ENCODE data around the gene RBFOX2.
A peak's percentile ranks its signal among the peaks of the same experiment; 100 is the strongest.
"Not testable (repeated sequence)": the region's sequence is repeated elsewhere in the genome, so short reads cannot be mapped to it uniquely, and the experiment has no call there.

RBFOX2 gene, protein sequence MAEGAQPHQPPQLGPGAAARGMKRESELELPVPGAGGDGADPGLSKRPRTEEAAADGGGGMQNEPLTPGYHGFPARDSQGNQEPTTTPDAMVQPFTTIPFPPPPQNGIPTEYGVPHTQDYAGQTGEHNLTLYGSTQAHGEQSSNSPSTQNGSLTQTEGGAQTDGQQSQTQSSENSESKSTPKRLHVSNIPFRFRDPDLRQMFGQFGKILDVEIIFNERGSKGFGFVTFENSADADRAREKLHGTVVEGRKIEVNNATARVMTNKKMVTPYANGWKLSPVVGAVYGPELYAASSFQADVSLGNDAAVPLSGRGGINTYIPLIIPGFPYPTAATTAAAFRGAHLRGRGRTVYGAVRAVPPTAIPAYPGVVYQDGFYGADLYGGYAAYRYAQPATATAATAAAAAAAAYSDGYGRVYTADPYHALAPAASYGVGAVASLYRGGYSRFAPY

DNA sequence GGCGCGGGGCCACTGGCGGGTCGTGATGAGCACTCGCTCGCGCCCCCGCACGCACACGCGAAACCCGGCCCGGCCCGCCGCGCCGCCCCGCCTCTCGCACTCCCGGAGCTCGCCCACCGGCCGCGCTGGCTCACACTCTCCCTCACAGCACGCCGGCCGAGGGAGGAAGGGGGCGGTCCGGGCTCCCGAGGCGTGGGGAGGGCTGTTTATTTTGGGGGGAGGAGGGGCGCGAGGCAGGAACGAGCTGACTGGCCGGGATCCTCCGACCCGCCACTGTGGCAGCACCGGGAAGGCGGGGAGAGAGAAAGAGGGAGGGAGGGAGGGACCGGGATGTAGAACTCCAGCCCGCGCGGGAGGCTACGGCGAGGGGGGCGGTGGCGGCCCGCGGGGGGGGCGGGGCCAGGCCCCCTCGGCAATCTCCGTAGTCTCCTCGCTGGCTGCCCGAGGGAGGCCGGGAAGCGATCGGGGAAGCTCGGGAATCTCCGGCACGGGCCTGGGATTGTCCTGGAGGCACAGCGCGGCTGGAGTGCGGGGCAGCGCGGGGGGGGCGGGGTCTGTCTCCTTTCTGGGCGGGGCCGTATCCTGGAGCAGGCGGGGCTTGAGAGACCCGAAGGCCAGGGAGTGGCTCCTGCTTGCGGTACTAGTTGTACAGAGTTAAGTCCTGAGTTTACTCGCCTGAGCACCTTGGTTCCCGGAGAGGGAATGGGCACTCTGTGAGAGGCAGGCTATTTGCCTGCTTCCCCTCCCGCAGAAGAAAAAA lies at the start of gene RBFOX2:
Gene RBFOX2, minus strand, starts transcription at position 179 of the 760 bp plus-strand sequence. CDS start 399 bp downstream, outside the sequence.
- Mint-ChIP-seq H3K27me3 (peaks cover 2% of the 10 kb centered on the region), H3K9me3 (no peaks in the 10 kb centered on the region), H3K4me3 (peak within 1 kb of the TSS; percentile 92), H3K4me1 (peaks cover 16% of the 10 kb centered on the region), H3K27ac (peak within 1 kb of the TSS; percentile 76), H3K36me3 (no peaks in the 10 kb centered on the region)

DNA sequence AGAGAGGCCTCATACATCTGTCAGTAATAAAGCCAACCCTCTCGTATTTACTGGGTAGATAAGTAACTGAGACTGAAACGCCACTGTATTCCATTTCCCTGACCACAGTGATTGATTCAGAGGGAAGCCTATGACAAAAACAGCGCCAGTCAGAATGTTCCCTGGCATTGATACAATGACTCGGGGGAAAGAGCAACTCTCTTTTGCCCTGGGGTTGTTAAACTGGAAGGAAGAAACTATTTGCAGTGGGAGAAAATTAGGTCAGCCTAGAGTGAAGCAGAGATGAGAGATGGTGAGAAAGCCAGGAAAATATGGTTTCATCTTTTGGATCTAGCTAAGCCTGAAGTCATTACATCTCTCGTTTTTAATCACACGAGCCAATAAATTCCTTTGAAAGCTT lies 48.6 kb upstream of the RBFOX2 start:
- H3K36me3 Mint-ChIP-seq, result no peaks in the 10 kb centered on the region

DNA sequence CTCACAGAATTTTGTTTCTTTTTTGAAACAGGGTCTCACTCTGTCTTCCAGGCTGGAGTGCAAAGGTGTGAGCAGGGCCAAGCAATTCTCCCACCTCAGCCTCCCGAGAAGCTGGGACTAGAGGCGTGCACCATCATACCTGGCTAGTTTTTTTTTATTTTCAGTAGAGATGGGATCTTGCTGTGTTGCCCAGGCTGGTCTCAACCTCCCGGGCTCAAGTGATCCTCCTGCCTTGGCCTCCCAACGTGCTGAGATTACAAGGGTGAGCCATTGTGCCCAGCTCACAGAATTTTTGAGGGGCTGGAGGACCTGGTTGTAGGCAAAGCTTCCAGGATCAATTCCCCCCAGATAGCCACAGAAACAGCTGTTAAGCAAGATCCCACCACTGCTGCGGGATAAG lies 47.1 kb upstream of the RBFOX2 start:
- no peak overlapping the region for H3K4me3 Mint-ChIP-seq
- H3K27ac Mint-ChIP-seq, result no peak overlapping the region
- no peaks in the 10 kb centered on the region for H3K9me3 Mint-ChIP-seq
- H3K4me1 Mint-ChIP-seq, result no peaks in the 10 kb centered on the region
- H3K27me3 Mint-ChIP-seq, result no peaks in the 10 kb centered on the region
- H3K36me3 Mint-ChIP-seq, result no peaks in the 10 kb centered on the region

More for the DNA sequence above, 48.6 kb upstream of the RBFOX2 start:
- Mint-ChIP-seq H3K4me3 (no peak overlapping the region), H3K27me3 (no peaks in the 10 kb centered on the region), H3K27ac (no peak overlapping the region), H3K4me1 (no peaks in the 10 kb centered on the region), H3K9me3 (no peaks in the 10 kb centered on the region)

DNA sequence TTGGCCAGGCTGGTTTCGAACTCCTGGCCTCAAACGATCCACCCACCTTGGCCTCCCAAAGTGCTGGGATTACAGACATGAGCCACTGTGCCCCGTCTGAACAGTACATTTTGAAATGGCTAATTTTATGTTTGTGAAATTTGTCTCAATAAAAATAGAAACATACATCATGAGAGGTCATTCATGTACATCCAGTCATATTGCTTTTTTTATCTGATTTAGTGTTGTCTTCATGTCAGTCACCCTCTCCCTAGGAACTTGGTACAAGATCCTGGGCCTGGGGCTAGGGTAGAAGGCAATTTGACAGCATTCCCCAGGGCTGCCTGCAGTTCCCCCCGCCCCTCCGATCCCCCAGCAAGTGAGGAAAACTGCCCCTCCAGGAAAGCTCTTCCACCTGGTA lies 46.6 kb upstream of the RBFOX2 start:
- H3K27ac Mint-ChIP-seq, result no peak overlapping the region
- H3K36me3 Mint-ChIP-seq, result no peaks in the 10 kb centered on the region
- H3K4me1 Mint-ChIP-seq, result no peaks in the 10 kb centered on the region
- H3K4me3 Mint-ChIP-seq, result no peak overlapping the region
- H3K9me3 Mint-ChIP-seq, result no peaks in the 10 kb centered on the region
- no peaks in the 10 kb centered on the region for H3K27me3 Mint-ChIP-seq

GRCh38 chr22:36073476-36073875 lies 44.9 kb upstream of the RBFOX2 start:
- no peaks in the 10 kb centered on the region for H3K9me3 Mint-ChIP-seq
- H3K27ac Mint-ChIP-seq, result no peak overlapping the region
- no peaks in the 10 kb centered on the region for H3K36me3 Mint-ChIP-seq
- no peaks in the 10 kb centered on the region for H3K4me1 Mint-ChIP-seq
- H3K27me3 Mint-ChIP-seq, result no peaks in the 10 kb centered on the region
- H3K4me3 Mint-ChIP-seq, result no peak overlapping the region

DNA sequence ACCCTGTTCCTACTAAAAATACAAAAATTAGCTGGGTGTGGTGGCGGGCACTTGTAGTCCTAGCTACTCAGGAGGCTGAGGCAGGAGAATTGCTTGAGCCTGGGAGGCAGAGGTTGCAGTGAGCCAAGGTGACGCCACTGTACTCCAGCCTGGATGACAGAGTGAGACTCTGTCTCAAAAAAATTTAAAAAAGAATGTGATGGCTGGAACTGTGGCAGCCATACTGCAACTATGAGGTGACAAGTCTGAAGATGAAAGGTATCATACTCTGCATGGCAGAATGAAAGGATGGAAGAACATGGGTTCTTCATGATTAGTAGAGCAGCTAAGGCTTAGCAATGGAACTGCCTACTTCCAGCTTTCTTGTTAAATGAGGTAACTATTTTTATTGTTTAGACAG lies 42.0 kb upstream of the RBFOX2 start:
- H3K4me1 Mint-ChIP-seq, H3K27ac Mint-ChIP-seq, H3K9me3 Mint-ChIP-seq, H3K36me3 Mint-ChIP-seq, H3K27me3 Mint-ChIP-seq, H3K4me3 Mint-ChIP-seq: not testable (repeated sequence)

- peaks cover 8% of the 10 kb centered on the region for H3K4me1 Mint-ChIP-seq
- no peak overlapping the region for H3K4me3 Mint-ChIP-seq
- no peaks in the 10 kb centered on the region for H3K36me3 Mint-ChIP-seq
- H3K27me3 Mint-ChIP-seq, result no peaks in the 10 kb centered on the region
- no peak overlapping the region for H3K27ac Mint-ChIP-seq
- H3K9me3 Mint-ChIP-seq, result no peaks in the 10 kb centered on the region
Observed at GRCh38 chr22:36069368-36069767, 40.7 kb upstream of the RBFOX2 start.

DNA sequence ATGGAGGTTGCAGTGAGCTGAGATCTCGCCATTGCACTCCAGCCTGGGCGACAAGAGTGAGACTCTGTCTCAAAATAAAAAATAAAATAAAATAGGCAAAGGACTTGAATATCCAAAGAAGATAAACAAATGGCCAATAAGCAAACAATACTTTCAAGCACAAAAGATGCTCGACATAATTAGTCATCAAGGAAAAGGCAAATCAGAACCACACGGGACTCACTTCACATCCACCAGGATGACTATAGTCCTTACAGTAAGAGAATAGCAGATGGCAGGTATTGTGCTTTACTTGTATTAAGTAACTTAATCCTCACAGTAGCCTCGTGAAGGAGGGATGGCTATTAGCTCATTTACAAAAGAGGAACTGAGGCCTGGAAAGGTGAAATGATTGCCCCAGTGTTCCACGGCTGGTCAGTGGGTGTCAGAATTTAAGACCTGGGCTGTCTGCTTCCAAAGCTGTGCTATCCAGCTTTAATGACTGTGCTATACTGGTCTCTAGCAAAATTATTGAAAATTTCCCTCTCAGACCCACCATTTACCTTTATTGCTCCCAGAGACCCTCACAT lies 40.2 kb upstream of the RBFOX2 start:
- Mint-ChIP-seq H3K36me3 (no peaks in the 10 kb centered on the region), H3K4me1 (peaks cover 8% of the 10 kb centered on the region), H3K4me3 (no peak overlapping the region), H3K9me3 (no peaks in the 10 kb centered on the region), H3K27me3 (no peaks in the 10 kb centered on the region), H3K27ac (no peak overlapping the region)

DNA sequence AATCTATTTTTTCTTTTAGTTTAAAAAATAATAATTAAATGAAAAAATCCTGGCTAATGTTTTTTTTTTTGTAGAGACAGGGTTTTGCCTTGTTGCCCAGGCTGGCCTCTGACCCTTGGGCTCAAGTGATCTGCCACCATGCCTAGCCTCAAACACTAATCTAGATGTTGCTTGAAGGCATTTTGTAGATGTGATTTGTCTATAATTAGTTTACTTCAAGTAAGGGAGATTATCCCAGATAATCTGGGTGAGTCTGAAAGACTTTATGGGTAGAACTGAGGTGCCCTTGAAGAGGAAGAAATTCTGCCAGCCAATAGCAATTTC lies 38.6 kb upstream of the RBFOX2 start:
- no peak overlapping the region for H3K27ac Mint-ChIP-seq
- no peaks in the 10 kb centered on the region for H3K36me3 Mint-ChIP-seq
- no peaks in the 10 kb centered on the region for H3K9me3 Mint-ChIP-seq
- no peak overlapping the region for H3K4me3 Mint-ChIP-seq
- H3K4me1 Mint-ChIP-seq, result peaks cover 8% of the 10 kb centered on the region
- H3K27me3 Mint-ChIP-seq, result no peaks in the 10 kb centered on the region

- H3K4me3 Mint-ChIP-seq, result peak overlapping the region; percentile 86
- peak overlapping the region; percentile 68 for H3K27ac Mint-ChIP-seq
- H3K36me3 Mint-ChIP-seq, result no peaks in the 10 kb centered on the region
- no peaks in the 10 kb centered on the region for H3K9me3 Mint-ChIP-seq
- no peaks in the 10 kb centered on the region for H3K27me3 Mint-ChIP-seq
- H3K4me1 Mint-ChIP-seq, result peaks cover 8% of the 10 kb centered on the region
Observed at GRCh38 chr22:36065775-36066544, 37.3 kb upstream of the RBFOX2 start.

DNA sequence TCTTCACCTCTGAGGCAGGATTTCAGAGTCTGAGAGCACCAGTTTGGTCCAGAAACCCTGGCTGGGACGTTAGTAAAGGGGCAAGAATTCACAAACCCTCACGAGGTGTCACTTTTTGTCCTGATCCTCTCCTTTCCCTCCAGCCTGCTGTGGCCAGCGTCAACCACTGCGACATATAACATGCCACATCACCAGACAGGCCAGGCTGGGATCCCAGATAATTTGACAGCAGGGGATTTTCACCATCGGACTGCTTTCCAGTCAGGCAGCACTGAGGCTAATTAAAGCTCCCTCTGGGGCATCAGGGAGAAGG lies 36.8 kb upstream of the RBFOX2 start:
- peak overlapping the region; percentile 86 for H3K4me3 Mint-ChIP-seq
- H3K4me1 Mint-ChIP-seq, result peaks cover 8% of the 10 kb centered on the region
- no peaks in the 10 kb centered on the region for H3K27me3 Mint-ChIP-seq
- H3K36me3 Mint-ChIP-seq, result no peaks in the 10 kb centered on the region
- H3K9me3 Mint-ChIP-seq, result no peaks in the 10 kb centered on the region
- H3K27ac Mint-ChIP-seq, result peak overlapping the region; percentile 36

DNA sequence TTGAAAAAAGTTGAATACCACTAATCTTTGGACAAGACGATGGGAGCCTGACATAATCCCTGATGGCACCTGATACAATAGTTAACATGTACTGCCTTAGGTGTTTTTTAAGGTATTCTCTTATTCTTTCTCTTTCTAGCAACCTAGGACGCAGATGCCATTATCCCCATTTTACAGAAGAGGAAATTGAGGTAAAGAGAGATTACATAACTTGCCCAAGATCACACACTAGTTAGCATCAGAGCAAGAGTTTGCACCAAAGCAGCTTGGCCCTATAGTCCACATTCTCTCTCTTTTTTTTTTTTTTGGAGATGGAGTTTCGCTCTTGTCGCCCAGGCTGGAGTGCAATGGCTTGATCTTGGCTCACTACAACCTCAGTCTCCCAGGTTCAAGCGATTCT lies 35.7 kb upstream of the RBFOX2 start:
- H3K27ac Mint-ChIP-seq, result no peak overlapping the region
- no peak overlapping the region for H3K4me3 Mint-ChIP-seq
- peaks cover 8% of the 10 kb centered on the region for H3K4me1 Mint-ChIP-seq
- H3K27me3 Mint-ChIP-seq, result no peaks in the 10 kb centered on the region
- H3K9me3 Mint-ChIP-seq, result no peaks in the 10 kb centered on the region
- H3K36me3 Mint-ChIP-seq, result no peaks in the 10 kb centered on the region

DNA sequence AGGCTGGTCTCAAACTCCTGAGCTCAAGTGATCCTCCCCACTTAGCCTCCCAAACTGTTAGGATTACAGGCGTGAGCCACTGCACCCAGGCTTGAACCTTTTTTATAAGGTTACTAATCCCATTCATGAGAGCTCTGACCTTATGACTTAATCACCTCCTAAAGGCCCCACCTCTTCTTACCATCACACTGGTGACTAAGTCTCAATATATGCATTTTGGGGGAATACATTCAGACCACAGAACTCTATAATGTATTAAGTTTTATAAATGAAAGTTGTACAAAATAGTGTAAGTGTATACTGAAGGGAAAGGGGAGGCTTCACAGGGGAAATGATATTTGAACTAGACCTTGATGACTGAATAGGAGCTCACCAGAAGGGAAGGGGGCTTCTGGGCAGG lies 28.4 kb upstream of the RBFOX2 start:
- peaks cover 2% of the 10 kb centered on the region for H3K27me3 Mint-ChIP-seq
- H3K4me3 Mint-ChIP-seq, result no peak overlapping the region
- peaks cover 8% of the 10 kb centered on the region for H3K4me1 Mint-ChIP-seq
- no peaks in the 10 kb centered on the region for H3K9me3 Mint-ChIP-seq
- no peak overlapping the region for H3K27ac Mint-ChIP-seq
- H3K36me3 Mint-ChIP-seq, result no peaks in the 10 kb centered on the region

GRCh38 chr22:36055376-36056295 lies 27.0 kb upstream of the RBFOX2 start:
- H3K27me3 Mint-ChIP-seq, result peaks cover 2% of the 10 kb centered on the region
- peaks cover 8% of the 10 kb centered on the region for H3K4me1 Mint-ChIP-seq
- no peak overlapping the region for H3K27ac Mint-ChIP-seq
- H3K4me3 Mint-ChIP-seq, result no peak overlapping the region
- no peaks in the 10 kb centered on the region for H3K36me3 Mint-ChIP-seq
- no peaks in the 10 kb centered on the region for H3K9me3 Mint-ChIP-seq

- not testable (repeated sequence) for H3K4me1 Mint-ChIP-seq, H3K27ac Mint-ChIP-seq, H3K27me3 Mint-ChIP-seq, H3K36me3 Mint-ChIP-seq, H3K4me3 Mint-ChIP-seq, H3K9me3 Mint-ChIP-seq
Observed at GRCh38 chr22:36054446-36054845, 25.8 kb upstream of the RBFOX2 start.
